HG03175 (cell line): ENCODE results near the gene SEC22B.
"Not testable (repeated sequence)": the region's sequence is repeated elsewhere in the genome, so short reads cannot be mapped to it uniquely, and the experiment has no call there.

Experiments
- ATAC-seq: cut with Tn5 transposase; IDR thresholded peaks from one replicate; pipeline ENCODE4 v1.9.1; 2021; ENCODE audit warnings: mild to moderate bottlenecking, moderate library complexity; ENCODE audit not compliant: unreplicated experiment

SEC22B gene

GRCh38 chr1:120149420-120150059 lies 26.8 kb downstream of the SEC22B start:
- ATAC-seq = not testable (repeated sequence)

- ATAC-seq = not testable (repeated sequence)
These were observed 30.5 kb downstream of the SEC22B start for GRCh38 chr1:120145806-120146205.

- ATAC-seq = not testable (repeated sequence)
These were observed 31.7 kb downstream of the SEC22B start for GRCh38 chr1:120144626-120145025.

- ATAC-seq = not testable (repeated sequence)
These were observed 32.2 kb downstream of the SEC22B start for GRCh38 chr1:120144169-120144568.

GRCh38 chr1:120143334-120143733 lies 33.0 kb downstream of the SEC22B start:
- not testable (repeated sequence) for ATAC-seq

- ATAC-seq = peak; percentile 100
These were observed 33.6 kb downstream of the SEC22B start for GRCh38 chr1:120142512-120143263.

- ATAC-seq = not testable (repeated sequence)
These were observed 34.5 kb downstream of the SEC22B start for GRCh38 chr1:120141865-120142264.

GRCh38 chr1:120140656-120141265 lies 35.6 kb downstream of the SEC22B start:
- ATAC-seq = not testable (repeated sequence)

GRCh38 chr1:120136086-120136485 lies 40.2 kb downstream of the SEC22B start:
- ATAC-seq = not testable (repeated sequence)

- not testable (repeated sequence) for ATAC-seq
These were observed 42.4 kb downstream of the SEC22B start for GRCh38 chr1:120133928-120134325.

GRCh38 chr1:120133228-120133927 lies 42.9 kb downstream of the SEC22B start:
- ATAC-seq = no peak

- ATAC-seq = not testable (repeated sequence)
These were observed 43.9 kb downstream of the SEC22B start for GRCh38 chr1:120132406-120132763.

- ATAC-seq = peak; percentile 52
These were observed 44.5 kb downstream of the SEC22B start for GRCh38 chr1:120131611-120132405.

- not testable (repeated sequence) for ATAC-seq
These were observed 48.4 kb downstream of the SEC22B start for GRCh38 chr1:120127921-120128320.

GRCh38 chr1:120126216-120126615 lies 50.1 kb downstream of the SEC22B start:
- not testable (repeated sequence) for ATAC-seq

- ATAC-seq = not testable (repeated sequence)
These were observed 51.7 kb downstream of the SEC22B start for GRCh38 chr1:120124628-120125027.

GRCh38 chr1:120123813-120124510 lies 52.4 kb downstream of the SEC22B start:
- not testable (repeated sequence) for ATAC-seq

- peak; percentile 86 for ATAC-seq
These were observed 53.9 kb downstream of the SEC22B start for GRCh38 chr1:120122262-120122893.

- ATAC-seq = not testable (repeated sequence)
These were observed 54.5 kb downstream of the SEC22B start for GRCh38 chr1:120121830-120122229.
